ENCODE data around the gene EXOC1.

DNA sequence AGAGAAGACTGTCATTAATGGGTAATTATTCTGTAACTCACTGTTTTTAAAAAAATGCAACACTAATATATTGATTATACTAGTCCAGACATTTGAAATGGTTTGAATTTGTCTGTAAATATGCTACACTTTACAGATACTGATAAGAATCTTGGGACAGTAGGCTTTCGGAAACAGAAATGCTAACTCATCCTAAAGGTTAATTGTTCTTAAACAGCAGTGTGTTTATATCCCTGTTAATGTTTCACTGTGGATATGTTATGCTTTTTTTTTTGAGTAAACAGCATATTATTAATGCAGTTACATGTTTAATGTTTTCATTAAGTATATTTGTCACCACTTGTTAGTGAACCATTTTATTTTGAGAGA is 31.4 kb downstream of the EXOC1 start:
- TF ChIP-seq, protein P1, sequence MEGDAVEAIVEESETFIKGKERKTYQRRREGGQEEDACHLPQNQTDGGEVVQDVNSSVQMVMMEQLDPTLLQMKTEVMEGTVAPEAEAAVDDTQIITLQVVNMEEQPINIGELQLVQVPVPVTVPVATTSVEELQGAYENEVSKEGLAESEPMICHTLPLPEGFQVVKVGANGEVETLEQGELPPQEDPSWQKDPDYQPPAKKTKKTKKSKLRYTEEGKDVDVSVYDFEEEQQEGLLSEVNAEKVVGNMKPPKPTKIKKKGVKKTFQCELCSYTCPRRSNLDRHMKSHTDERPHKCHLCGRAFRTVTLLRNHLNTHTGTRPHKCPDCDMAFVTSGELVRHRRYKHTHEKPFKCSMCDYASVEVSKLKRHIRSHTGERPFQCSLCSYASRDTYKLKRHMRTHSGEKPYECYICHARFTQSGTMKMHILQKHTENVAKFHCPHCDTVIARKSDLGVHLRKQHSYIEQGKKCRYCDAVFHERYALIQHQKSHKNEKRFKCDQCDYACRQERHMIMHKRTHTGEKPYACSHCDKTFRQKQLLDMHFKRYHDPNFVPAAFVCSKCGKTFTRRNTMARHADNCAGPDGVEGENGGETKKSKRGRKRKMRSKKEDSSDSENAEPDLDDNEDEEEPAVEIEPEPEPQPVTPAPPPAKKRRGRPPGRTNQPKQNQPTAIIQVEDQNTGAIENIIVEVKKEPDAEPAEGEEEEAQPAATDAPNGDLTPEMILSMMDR (conservative IDR thresholded peaks at IDR 0.05; ENCODE audit: low read length): no peak
- TF ChIP-seq EZH2phosphoT487 (IDR thresholded peaks at IDR 0.05; ENCODE audit: borderline replicate concordance, low read depth, low read length): no peak
